Measurements from ENCODE around the gene REEP1.
A peak's percentile ranks its signal among the peaks of the same experiment; 100 is the strongest.
"Not testable (repeated sequence)": the region's sequence is repeated elsewhere in the genome, so short reads cannot be mapped to it uniquely, and the experiment has no call there.

REEP1 gene

DNA sequence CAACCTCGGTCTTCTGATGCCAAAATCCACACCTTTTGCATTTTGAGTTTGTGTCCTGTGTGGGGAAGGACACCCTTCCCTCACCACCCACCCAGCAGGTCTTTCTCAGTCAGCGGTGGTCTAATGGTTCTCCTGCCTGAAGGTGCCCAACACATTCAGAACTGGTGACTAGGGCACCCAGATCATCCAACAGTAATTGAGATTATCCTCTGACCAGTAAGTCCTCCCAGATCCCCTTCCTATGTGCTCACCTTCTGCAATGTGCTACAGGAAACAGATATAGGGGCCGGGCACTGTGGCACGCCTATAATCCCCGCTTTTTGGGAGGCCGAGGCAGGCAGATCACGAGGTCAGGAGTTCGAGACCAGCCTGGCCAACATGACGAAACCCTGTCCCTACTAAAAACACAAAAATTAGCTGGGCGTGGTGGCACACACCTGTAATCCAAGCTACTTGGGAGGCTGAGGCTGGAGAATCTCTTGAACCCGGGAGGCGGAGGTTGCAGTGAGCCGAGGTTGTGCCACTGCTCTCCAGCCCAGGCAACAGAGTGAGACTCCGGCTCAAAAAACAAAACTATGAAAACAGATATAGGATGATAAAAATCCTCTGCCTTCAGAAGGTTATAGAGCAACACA lies 56.2 kb downstream of the REEP1 start:
- ATAC-seq, result no peak

- no peak for ATAC-seq
Observed at GRCh38 chr2:86280191-86280667, 57.2 kb downstream of the REEP1 start.

- ATAC-seq, result no peak
Observed at GRCh38 chr2:86275962-86276361, 61.5 kb downstream of the REEP1 start.

DNA sequence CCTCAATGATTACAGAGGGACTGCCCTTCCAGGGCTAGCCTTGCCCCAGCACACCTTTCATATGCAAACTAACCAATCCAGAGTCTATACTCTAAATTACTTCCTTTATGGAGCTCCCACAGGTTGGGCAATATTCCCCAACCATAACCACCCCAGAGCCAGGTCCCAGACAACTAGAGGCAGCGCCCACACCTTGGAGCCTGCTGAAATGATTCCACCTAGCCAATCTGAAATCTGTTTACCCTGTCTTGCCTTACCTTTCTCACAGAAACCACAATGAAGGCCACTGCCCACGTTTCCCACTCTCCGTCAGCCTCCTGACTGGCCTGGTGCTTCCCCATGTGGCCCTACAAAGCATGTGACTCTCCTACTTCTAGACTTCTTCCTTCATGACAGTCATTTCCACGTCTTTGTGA lies 62.0 kb downstream of the REEP1 start:
- ATAC-seq, result no peak

- ATAC-seq, result peak in 1 of 2 donors; percentile 17
Observed at GRCh38 chr2:86274918-86275275, 62.5 kb downstream of the REEP1 start.

GRCh38 chr2:86274265-86274917 lies 63.0 kb downstream of the REEP1 start:
- peak; percentile 28 to 58 for ATAC-seq

DNA sequence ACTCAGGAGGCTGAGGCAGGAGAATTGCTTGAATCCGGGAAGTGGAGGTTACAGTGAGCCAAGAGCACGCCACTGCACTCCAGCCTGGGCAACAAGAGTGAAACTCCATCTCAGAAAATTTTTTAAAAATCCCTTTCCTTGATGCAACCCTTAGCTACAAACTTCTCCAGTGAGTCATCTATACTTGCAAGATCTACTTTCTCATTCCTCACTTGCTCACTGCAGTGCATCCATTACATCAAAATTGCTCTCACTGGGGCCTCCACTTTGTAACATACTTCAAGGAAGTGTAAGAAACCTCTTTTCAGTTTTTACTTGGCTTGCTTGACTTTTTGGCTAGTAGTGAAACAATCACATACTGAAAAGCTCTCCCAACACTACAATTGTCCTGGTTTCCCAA lies 65.3 kb downstream of the REEP1 start:
- no peak for ATAC-seq

DNA sequence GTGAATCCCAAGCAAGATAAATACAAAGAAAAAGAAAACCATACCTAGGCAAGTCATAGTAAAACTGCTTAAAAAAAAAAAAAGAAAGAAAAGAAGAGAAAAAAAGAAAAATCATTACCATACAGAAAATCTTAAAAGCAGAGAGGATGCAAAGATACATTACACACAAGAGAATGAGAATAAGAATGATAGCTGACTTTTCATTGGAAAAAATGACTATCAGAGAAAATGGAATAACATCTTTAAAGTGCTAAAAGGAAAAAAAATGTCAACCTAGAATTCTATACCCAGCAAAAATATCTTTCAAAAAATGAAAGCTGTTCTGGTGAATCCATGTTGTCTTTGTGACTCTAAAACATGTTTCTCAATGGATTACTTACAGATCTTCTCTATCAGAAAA lies 66.2 kb downstream of the REEP1 start:
- ATAC-seq, result no peak

- no peak for ATAC-seq
Observed at GRCh38 chr2:86263956-86264355, 73.5 kb downstream of the REEP1 start.

- no peak for ATAC-seq
Observed at GRCh38 chr2:86260978-86261377, 76.4 kb downstream of the REEP1 start.

GRCh38 chr2:86258106-86258505 lies 79.3 kb downstream of the REEP1 start:
- no peak for ATAC-seq

- ATAC-seq, result no peak
Observed at GRCh38 chr2:86256982-86257381, 80.4 kb downstream of the REEP1 start.

DNA sequence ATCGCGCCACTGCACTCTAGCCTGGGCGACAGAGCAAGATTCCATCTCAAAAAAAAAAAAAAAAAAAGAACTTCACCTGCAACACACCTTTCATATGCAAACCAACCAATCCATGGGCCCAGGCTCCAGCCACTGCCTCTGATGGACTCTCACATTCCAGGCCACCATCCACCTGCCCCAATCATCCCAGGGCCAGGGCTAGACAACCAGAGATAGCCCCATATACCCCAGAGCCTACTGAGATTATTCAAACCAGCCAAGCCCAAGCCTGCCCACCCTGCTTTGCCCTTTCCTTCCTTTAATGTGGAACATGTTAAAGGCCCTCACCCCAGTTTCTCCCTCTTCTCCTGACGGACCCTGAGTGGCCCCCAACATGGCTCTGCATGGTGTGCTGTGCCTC lies 81.1 kb downstream of the REEP1 start:
- no peak for ATAC-seq

GRCh38 chr2:86254576-86255538 lies 82.6 kb downstream of the REEP1 start:
- no peak for ATAC-seq

DNA sequence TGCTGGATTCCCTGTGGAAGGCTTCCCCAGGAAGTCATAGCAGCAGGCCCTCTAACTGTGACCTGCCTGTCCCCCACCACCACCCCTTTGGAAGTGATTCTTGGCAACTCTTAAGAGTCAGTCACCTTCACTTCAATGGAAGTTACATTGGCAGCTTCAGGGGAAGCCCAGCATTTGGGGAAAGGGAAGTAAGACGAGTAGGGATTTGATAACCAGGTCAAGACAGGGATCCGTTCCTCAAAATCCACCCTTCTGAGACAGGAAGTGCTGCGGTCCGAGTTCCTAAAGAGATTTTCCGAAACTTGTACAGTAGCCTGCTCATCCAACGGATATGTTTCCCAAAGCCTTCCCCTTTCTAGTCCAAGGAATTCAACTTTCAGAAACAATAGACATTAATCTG lies 84.0 kb downstream of the REEP1 start:
- ATAC-seq, result no peak

- no peak for ATAC-seq
Observed at GRCh38 chr2:86251840-86252266, 85.6 kb downstream of the REEP1 start.

DNA sequence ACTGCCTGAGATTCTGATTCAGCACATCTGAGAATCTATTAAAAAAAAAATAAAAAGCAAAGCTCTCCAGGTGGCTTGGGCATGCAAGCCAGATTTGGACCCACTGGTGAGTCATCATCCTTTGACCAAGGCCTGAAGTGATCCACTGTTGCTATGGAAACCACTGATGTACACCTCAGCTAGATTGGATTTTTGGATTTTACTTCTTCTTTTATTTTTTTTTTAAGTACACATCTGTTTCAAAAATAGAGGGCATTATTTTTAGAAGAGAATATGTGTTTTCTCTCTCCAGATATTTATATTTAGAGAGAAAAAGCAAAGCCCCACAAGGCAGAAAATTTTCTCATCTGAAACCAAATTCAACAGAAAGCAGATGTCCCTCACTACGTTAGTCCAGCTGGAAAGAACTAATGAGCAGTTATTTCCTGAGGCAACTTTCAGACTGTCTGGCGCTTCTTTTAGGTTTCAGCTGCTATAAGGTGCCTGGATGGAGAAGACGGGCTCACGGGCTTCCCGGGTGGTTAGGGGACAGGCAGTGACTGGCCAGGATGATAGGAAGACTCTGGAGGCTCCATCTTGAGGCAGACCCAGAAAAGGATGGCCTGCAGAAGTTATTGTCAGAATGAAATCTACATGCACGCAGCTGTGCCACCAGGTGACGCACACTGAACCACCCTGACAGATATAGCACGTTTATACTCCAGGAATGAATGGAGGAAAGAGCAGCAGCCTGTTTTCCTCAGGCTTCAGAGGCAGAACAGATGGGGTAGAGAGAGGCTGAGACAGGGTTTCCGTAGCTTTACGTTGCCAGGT lies 87.6 kb downstream of the REEP1 start:
- no peak for ATAC-seq

DNA sequence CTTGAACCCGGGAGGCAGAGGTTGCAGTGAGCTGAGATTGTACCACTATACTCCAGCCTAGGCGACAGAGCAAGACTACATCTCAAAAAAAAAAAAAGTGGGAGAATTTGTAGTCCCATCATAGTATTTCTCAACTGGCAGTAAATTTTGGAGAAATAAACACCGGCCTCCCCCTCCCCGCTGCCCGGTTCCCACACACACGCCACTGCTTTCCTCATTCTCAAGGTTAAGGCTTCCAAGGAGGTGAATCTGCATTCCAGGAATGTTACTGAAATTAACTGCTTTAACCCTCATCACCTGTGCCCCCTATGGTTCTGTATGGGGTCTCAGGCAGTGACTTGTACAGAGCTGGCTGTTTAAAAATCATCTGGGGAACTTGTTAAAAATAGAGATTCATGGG lies 88.2 kb downstream of the REEP1 start:
- ATAC-seq, result no peak

- ATAC-seq, result not testable (repeated sequence)
Observed at GRCh38 chr2:86245222-86245621, 92.2 kb downstream of the REEP1 start.

DNA sequence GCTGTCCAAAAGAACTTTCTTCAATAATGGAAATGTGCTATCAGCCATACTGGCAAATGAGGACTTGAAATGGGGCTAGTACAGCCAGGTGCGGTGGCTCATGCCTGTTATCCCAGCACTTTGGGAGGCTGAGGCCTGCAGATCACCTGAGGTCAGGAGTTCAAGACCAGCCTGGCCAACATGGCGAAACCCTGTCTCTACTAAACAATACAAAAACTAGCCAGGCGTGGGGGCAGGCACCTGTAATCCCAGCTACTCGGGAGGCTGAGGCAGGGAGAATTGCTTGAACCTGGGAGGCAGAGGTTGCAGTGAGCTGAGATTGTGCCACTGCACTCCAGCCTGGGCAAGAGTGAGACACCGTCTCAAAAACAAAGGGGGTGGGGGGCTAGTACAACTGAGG lies 92.6 kb downstream of the REEP1 start:
- ATAC-seq, result not testable (repeated sequence)

DNA sequence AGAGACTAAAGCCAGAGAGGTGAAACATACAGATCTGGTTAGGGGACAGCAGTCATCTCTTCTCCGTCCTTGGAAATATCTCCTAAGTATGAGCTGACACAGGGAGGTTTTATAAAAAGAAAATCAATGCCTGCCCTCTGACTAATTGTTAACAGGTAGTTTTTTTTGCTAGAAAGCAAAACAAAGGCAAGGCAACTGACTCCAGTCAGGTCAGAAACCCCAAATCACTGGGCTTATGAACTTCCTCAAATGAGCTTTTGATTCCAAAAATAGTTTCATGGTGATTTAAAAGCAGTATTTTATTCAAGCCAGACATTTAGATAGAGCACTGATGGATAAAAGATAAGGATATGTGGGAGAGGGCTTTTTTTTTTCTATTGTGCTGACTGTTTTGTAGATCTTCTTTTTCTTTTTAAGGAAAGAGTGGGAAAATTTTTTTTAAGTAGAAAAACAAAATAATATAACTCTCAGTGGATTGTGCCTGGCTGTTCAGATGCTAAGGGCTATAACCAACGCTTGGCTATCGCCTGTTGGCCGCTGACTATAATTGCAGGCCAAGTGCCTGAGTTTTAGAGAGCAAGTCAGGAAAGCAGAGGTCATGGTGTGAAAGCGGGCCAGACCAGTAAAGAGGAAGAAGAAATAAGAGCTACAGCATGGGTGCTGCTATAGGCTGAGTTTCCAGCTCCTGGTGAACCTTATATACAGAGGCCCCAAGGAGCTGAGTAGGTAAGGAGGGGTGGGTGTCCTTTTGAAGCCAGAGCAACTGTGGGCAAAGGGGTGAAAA lies 93.3 kb downstream of the REEP1 start:
- no peak for ATAC-seq

DNA sequence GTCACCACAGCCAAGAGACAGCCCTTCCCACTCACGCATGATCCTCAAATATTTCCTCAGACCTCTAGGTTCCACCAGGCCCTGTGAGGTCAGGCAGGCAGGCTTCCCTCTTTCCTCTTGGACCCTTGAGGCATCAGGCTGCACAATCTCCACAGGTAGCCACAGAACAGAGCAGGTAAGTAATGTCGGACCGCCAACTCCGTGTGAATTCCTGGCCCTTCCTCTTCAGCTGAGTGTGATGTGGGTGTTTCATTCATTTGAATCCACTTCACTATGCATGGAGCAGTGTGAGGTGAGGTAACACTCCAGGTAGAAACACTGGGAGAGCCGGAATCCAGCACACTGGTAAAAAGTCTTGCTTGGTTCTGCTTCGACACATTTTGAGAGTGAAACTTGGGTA lies 94.2 kb downstream of the REEP1 start:
- ATAC-seq, result no peak
